ENCODE results near the gene TNFAIP1.

- TF ChIP-seq CTCF (IDR thresholded peaks at IDR 0.05) (no peak), POLR2A (IDR thresholded peaks at IDR 0.05) (no peak)
Measured at GRCh38 chr17:28391401-28391800, 55.8 kb downstream of the TNFAIP1 start.
